ENCODE measurements around the gene HSD3B7.

Gene HSD3B7

DNA sequence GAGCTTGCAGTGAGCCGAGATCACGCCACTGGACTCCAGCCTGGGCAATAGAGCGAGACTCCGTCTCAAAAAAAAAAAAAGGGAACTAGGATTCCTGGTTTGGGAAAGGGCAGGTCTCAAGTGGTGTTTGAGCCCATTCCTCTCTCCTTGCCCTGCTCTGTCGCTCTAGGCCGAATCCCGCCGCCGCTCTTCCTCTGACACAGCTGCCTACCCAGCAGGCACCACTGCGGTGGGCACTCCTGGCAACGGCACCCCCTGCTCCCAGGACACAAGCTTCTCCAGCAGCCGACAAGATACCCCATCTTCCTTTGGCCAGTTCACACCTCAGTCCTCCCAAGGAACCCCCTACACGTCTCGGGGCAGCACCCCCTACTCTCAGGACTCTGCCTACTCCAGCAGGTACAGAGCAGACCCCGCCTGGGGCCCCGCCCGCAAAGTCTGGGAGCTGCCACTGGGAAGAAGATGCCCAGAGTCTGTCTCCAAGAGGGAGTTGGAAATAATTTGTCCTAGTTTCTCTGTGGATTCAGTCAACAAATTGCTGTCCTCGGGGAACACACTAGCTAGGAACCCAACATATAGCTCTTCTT, 21.0 kb upstream of the HSD3B7 start:
- no peak for TF ChIP-seq CTCF (IDR thresholded peaks at IDR 0.05)

DNA sequence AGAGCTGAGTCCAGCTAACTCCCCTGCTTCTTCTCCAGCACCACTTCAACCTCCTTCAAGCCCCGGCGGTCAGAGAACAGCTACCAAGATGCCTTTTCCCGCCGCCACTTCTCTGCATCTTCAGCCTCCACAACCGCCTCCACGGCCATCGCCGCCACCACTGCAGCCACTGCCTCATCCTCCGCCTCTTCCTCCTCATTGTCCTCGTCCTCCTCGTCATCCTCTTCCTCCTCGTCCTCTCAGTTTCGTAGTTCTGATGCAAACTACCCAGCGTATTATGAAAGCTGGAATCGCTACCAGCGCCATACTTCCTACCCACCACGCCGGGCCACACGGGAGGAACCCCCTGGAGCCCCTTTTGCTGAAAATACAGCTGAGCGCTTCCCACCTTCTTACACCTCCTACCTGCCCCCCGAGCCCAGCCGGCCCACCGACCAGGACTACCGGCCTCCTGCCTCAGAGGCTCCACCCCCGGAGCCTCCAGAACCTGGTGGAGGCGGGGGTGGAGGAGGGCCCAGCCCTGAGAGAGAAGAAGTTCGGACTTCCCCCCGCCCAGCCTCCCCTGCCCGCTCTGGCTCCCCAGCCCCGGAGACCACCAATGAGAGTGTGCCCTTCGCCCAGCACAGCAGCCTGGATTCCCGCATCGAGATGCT, 20.3 kb upstream of the HSD3B7 start:
- no peak for TF ChIP-seq CTCF (IDR thresholded peaks at IDR 0.05)

- no peak for TF ChIP-seq CTCF (IDR thresholded peaks at IDR 0.05)
These were observed 19.6 kb upstream of the HSD3B7 start for GRCh38 chr16:30965436-30965835.

GRCh38 chr16:30966033-30966619, 18.9 kb upstream of the HSD3B7 start:
- no peak for TF ChIP-seq CTCF (IDR thresholded peaks at IDR 0.05)

- no peak for TF ChIP-seq CTCF (IDR thresholded peaks at IDR 0.05)
These were observed 17.2 kb upstream of the HSD3B7 start for GRCh38 chr16:30967795-30968194.

GRCh38 chr16:30969246-30969842, 15.7 kb upstream of the HSD3B7 start:
- TF ChIP-seq CTCF (IDR thresholded peaks at IDR 0.05): no peak

DNA sequence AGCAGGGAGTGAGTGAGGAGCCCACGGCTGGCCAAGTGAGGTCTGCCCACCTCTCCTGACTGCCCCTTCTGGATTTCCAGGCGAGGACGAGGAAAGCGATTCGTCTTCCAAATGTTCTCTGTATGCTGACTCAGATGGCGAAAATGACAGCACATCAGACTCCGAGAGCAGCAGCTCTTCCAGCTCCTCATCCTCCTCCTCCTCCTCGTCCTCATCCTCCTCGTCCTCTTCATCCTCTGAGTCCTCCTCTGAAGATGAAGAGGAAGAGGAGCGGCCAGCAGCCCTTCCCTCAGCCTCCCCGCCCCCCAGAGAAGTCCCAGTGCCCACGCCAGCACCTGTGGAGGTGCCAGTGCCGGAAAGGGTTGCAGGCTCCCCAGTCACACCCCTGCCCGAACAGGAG, 13.7 kb upstream of the HSD3B7 start:
- no peak for TF ChIP-seq CTCF (IDR thresholded peaks at IDR 0.05)

Data from LNCAP (cell line).